H9 (cell line): ENCODE data around the gene SH3BP5. TPM values are rescaled to one million over a fixed set of nuclear protein-coding genes. Genes with fewer than 3 reads are reported as not detected.

Experiments used
- DNase-seq: peaks from one replicate; pipeline ENCODE4 v3.0.0-alpha.2; 2017
- H2AFZ ChIP-seq: one replicate; pipeline ENCODE4 v1.6.1; 2013; ENCODE audit warnings: mild to moderate bottlenecking, low read length, control low read depth, moderate library complexity
- H2AK5ac ChIP-seq: 2 replicates; pipeline ENCODE4 v1.6.1; 2013; ENCODE audit warnings: low read length, control low read depth, mixed read lengths; ENCODE audit not compliant: insufficient read length
- H2BK120ac ChIP-seq: one replicate; pipeline ENCODE4 v1.6.1; 2013; ENCODE audit warnings: low read depth, mild to moderate bottlenecking, low read length, control low read depth, inconsistent platforms; ENCODE audit not compliant: poor library complexity, severe bottlenecking
- H2BK12ac ChIP-seq: 2 replicates; pipeline ENCODE4 v1.6.1; 2013; ENCODE audit warnings: low read length, control low read depth, mixed read lengths, low read depth; ENCODE audit not compliant: insufficient read length
- H2BK15ac ChIP-seq: 2 replicates; pipeline ENCODE4 v1.6.1; 2013; ENCODE audit warnings: low read depth, low read length, control low read depth
- H2BK20ac ChIP-seq: one replicate; pipeline ENCODE4 v1.6.1; 2013; ENCODE audit warnings: low read depth, mild to moderate bottlenecking, low read length, control low read depth, inconsistent platforms; ENCODE audit not compliant: poor library complexity, severe bottlenecking
- H2BK5ac ChIP-seq: 2 replicates; pipeline ENCODE4 v1.6.1; 2013; ENCODE audit warnings: low read length, control low read depth, mixed read lengths; ENCODE audit not compliant: insufficient read length
- H3K14ac ChIP-seq: 2 replicates; pipeline ENCODE4 v1.6.1; 2013; ENCODE audit warnings: low read length, control low read depth; ENCODE audit not compliant: insufficient read depth
- H3K18ac ChIP-seq: 2 replicates; pipeline ENCODE4 v1.6.1; 2013; ENCODE audit warnings: low read depth, mild to moderate bottlenecking, mixed read lengths, low read length, control low read depth; ENCODE audit not compliant: insufficient read length
- H3K23ac ChIP-seq: 2 replicates; pipeline ENCODE4 v1.6.1; 2013; ENCODE audit warnings: low read length, control low read depth, mixed read lengths, low read depth; ENCODE audit not compliant: insufficient read length
- H3K23me2 ChIP-seq: 2 replicates; pipeline ENCODE4 v1.6.1; 2013; ENCODE audit warnings: low read depth, mild to moderate bottlenecking, mixed read lengths, low read length, control low read depth; ENCODE audit not compliant: insufficient read length, poor library complexity, severe bottlenecking
- H3K27ac ChIP-seq: 2 replicates; pipeline ENCODE4 v1.5.1; 2013; ENCODE audit warnings: low read length, control low read depth, mixed read lengths, low read depth; ENCODE audit not compliant: insufficient read length
- H3K27me3 ChIP-seq: 2 replicates; pipeline ENCODE4 v1.6.1; 2013; ENCODE audit warnings: low read length, control low read depth, inconsistent platforms; ENCODE audit not compliant: insufficient read depth
- H3K4ac ChIP-seq: 2 replicates; pipeline ENCODE4 v1.6.1; 2013; ENCODE audit warnings: low read depth, mild to moderate bottlenecking, control low read depth, inconsistent platforms, low read length, moderate library complexity
- H3K4me1 ChIP-seq: 2 replicates; pipeline ENCODE4 v1.6.1; 2013; ENCODE audit warnings: low read length, control low read depth, inconsistent platforms; ENCODE audit not compliant: insufficient read depth
- H3K4me2 ChIP-seq: 2 replicates; pipeline ENCODE4 v1.6.1; 2013; ENCODE audit warnings: low read length, control low read depth, mixed read lengths; ENCODE audit not compliant: insufficient read length, insufficient read depth
- H3K56ac ChIP-seq: 2 replicates; pipeline ENCODE4 v1.6.1; 2013; ENCODE audit warnings: low read depth, mild to moderate bottlenecking, mixed read lengths, low read length, control low read depth; ENCODE audit not compliant: insufficient read length
- H3K79me1 ChIP-seq: 2 replicates; pipeline ENCODE4 v1.6.1; 2013; ENCODE audit warnings: low read depth, mild to moderate bottlenecking, moderate library complexity, low read length, control low read depth, inconsistent platforms; ENCODE audit not compliant: insufficient read depth, poor library complexity, severe bottlenecking
- H3K79me2 ChIP-seq: 2 replicates; pipeline ENCODE4 v1.6.1; 2013; ENCODE audit warnings: low read length, control low read depth, inconsistent platforms; ENCODE audit not compliant: insufficient read depth
- H3K9ac ChIP-seq: 2 replicates; pipeline ENCODE4 v1.6.1; 2013; ENCODE audit warnings: low read length, control low read depth, mixed read lengths; ENCODE audit not compliant: insufficient read length; ENCODE audit errors: extremely low read depth
- H3K9me3 ChIP-seq: one replicate; pipeline ENCODE4 v1.6.1; 2013; ENCODE audit warnings: low read depth, low read length, inconsistent platforms; ENCODE audit not compliant: control insufficient read depth
- H3T11ph ChIP-seq: one replicate; pipeline ENCODE4 v1.6.1; 2013; ENCODE audit warnings: mild to moderate bottlenecking, low read length, control low read depth, inconsistent platforms
- H4K20me1 ChIP-seq: one replicate; pipeline ENCODE4 v1.6.1; 2013; ENCODE audit not compliant: control insufficient read depth, insufficient read length, insufficient read depth
- H4K5ac ChIP-seq: 2 replicates; pipeline ENCODE4 v1.6.1; 2013; ENCODE audit warnings: low read depth, mild to moderate bottlenecking, mixed read lengths, low read length, control low read depth; ENCODE audit not compliant: insufficient read length
- H4K8ac ChIP-seq: replicated peaks from 2 replicates; pipeline ENCODE4 v1.6.1; 2013; ENCODE audit warnings: low read length, control low read depth, mixed read lengths, low read depth; ENCODE audit not compliant: insufficient read length
- H4K91ac ChIP-seq: 2 replicates; pipeline ENCODE4 v1.6.1; 2013; ENCODE audit warnings: low read depth, mild to moderate bottlenecking, moderate library complexity, mixed read lengths, low read length, control low read depth; ENCODE audit not compliant: insufficient read length
- H3K27ac Mint-ChIP-seq, 3 experiments: 2 replicates in 2 of 3; 3 replicates in 1 of 3; pipeline ENCODE4 v1.8.0; 2020 to 2021; ENCODE audit warnings: mixed read lengths in 3 of 3, mild to moderate bottlenecking in 1 of 3, moderate library complexity in 1 of 3
- H3K27me3 Mint-ChIP-seq: 2 replicates; pipeline ENCODE4 v1.8.0; 2021; ENCODE audit warnings: low read depth, mild to moderate bottlenecking, moderate library complexity, mixed read lengths
- H3K36me3 Mint-ChIP-seq, 3 experiments: 2 replicates in 2 of 3; 3 replicates in 1 of 3; pipeline ENCODE4 v1.8.0; 2020 to 2021; ENCODE audit warnings: low read depth in 3 of 3, mixed read lengths in 3 of 3; ENCODE audit not compliant: insufficient read depth in 1 of 3
- H3K4me1 Mint-ChIP-seq, 2 experiments: 2 replicates each; pipeline ENCODE4 v1.8.0; 2020; ENCODE audit warnings: mixed read lengths in 2 of 2
- H3K4me3 Mint-ChIP-seq, 2 experiments: 2 replicates in 1 of 2; 3 replicates in 1 of 2; pipeline ENCODE4 v1.8.0; 2020 to 2021; ENCODE audit warnings: mild to moderate bottlenecking in 2 of 2, mixed read lengths in 2 of 2, moderate library complexity in 1 of 2
- H3K9me3 Mint-ChIP-seq, 2 experiments: 2 replicates in 1 of 2; 3 replicates in 1 of 2; pipeline ENCODE4 v1.8.0; 2020; ENCODE audit warnings: mild to moderate bottlenecking in 2 of 2, mixed read lengths in 2 of 2, moderate library complexity in 1 of 2
- WGBS: extraction: QIAGEN DNeasy Blood & Tissue Kit; methylation state at CpG from one replicate; pipeline ENCODE4 v1.1.7; 2013; ENCODE audit warnings: missing lambda C conversion rate, low lambda C conversion rate, mixed read lengths; ENCODE audit not compliant: insufficient read length; ENCODE audit errors: extremely low coverage; 5-methylcytosine and 5-hydroxymethylcytosine counted together
- total RNA-seq: library from RNA; stranded (reverse); gene quantifications from 2 replicates; pipeline ENCODE4 v1.2.1, GENCODE V29; 2021
- TF ChIP-seq, protein P1 (sequence below): fragments of 200-600 bp; sonication (generic); conservative IDR thresholded peaks from 3 replicates; pipeline ENCODE4 v1.8.0; 2021; ENCODE audit warnings: antibody characterized with exemption, mild to moderate bottlenecking

The SH3BP5 gene
- total RNA-seq, 1 experiment from 2014 or later: 6.8 TPM

DNA sequence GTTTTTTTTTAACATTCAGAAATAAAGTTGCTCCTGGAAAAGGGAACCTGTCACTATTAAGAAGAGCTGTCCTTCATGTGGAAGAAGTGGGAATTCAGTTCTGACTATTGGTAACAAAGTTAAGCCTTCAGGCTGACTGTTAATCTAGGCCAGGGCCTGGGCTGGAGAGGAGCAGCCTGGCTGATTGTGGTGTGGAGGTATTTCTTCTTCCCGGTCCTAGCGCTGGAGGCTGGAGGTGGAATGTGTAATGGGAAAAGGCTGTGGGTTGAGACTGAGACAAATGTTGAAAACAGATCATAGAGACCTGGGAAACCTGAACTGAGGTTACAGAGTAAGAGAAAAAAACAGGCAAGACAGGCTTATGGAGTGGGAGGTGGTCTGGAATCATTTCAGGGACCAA, 23.8 kb upstream of the SH3BP5 start:
- Mint-ChIP-seq H3K36me3 (peaks cover 0 to 7% (median 5%) of the 10 kb centered on the region in 3 experiments; a peak in 3 of 7 replicates), H3K27me3 (peaks cover 6% of the 10 kb centered on the region), H3K27ac (peak overlapping the region; percentile 50 to 95 (median 63); a peak in 6 of 7 replicates), H3K4me1 (peaks cover 33 to 37% of the 10 kb centered on the region in 2 experiments), H3K4me3 (no peak overlapping the region; a peak in 1 of 5 replicates), H3K9me3 (peaks cover 5 to 13% of the 10 kb centered on the region in 2 experiments)
- no peak overlapping the region for H2AK5ac ChIP-seq
- no peak overlapping the region for H4K8ac ChIP-seq
- no peak overlapping the region for H2BK15ac ChIP-seq
- H4K91ac ChIP-seq: no peak overlapping the region
- no peak overlapping the region for H3K56ac ChIP-seq
- no peak overlapping the region for H3K4me2 ChIP-seq
- no peaks in the 10 kb centered on the region for H3K9me3 ChIP-seq
- H3K27ac ChIP-seq: no peak overlapping the region
- H3K79me1 ChIP-seq: no peaks in the 10 kb centered on the region
- no peaks in the 10 kb centered on the region for H3K27me3 ChIP-seq
- H2BK120ac ChIP-seq: no peak overlapping the region
- no peak overlapping the region for H3T11ph ChIP-seq
- no peak overlapping the region for H4K5ac ChIP-seq
- H3K18ac ChIP-seq: no peak overlapping the region
- no peak overlapping the region for H3K23ac ChIP-seq
- H2BK12ac ChIP-seq: no peak overlapping the region
- H2BK5ac ChIP-seq: no peak overlapping the region
- no peak overlapping the region for H2BK20ac ChIP-seq
- no peaks in the 10 kb centered on the region for H4K20me1 ChIP-seq
- H2AFZ ChIP-seq: no peak overlapping the region
- TF ChIP-seq, protein P1, sequence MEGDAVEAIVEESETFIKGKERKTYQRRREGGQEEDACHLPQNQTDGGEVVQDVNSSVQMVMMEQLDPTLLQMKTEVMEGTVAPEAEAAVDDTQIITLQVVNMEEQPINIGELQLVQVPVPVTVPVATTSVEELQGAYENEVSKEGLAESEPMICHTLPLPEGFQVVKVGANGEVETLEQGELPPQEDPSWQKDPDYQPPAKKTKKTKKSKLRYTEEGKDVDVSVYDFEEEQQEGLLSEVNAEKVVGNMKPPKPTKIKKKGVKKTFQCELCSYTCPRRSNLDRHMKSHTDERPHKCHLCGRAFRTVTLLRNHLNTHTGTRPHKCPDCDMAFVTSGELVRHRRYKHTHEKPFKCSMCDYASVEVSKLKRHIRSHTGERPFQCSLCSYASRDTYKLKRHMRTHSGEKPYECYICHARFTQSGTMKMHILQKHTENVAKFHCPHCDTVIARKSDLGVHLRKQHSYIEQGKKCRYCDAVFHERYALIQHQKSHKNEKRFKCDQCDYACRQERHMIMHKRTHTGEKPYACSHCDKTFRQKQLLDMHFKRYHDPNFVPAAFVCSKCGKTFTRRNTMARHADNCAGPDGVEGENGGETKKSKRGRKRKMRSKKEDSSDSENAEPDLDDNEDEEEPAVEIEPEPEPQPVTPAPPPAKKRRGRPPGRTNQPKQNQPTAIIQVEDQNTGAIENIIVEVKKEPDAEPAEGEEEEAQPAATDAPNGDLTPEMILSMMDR: no peak
- H3K4ac ChIP-seq: no peak overlapping the region
- WGBS: no CpG with 5 or more reads among the region's 2 CpGs
- no peaks in the 10 kb centered on the region; the same call in 1 of the 2 replicates for H3K4me1 ChIP-seq
- H3K9ac ChIP-seq: no peak overlapping the region
- H3K23me2 ChIP-seq: no peaks in the 10 kb centered on the region
- no peaks in the 10 kb centered on the region for H3K79me2 ChIP-seq
- no peak overlapping the region for H3K14ac ChIP-seq
- no peak for DNase-seq
